CMK (cell line): ENCODE measurements around the gene PHYHD1.

Experiments
- DNase-seq: peaks from one replicate; pipeline ENCODE4 v3.0.0-alpha.2; 2010; ENCODE audit warnings: low read depth

The PHYHD1 gene

DNA sequence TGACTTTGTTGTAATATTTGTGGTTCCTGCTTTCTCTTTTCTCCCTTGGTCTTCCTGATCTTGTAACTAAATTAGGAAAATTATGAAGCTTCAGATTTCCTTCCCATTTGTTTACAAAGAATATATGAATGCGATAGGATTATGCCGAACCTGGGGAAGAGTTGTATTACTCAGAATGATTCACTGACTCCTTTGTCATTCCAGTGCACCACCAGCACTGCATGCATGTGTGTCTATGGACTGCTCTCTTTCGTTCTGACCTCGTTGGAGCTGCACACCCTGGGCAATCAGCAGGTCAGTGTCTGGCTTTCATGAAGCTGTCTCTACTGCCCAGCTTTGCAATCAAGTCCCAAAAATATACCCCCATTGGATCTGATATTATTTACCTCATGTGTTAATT is 52.2 kb downstream of the PHYHD1 start:
- no peak for DNase-seq

DNA sequence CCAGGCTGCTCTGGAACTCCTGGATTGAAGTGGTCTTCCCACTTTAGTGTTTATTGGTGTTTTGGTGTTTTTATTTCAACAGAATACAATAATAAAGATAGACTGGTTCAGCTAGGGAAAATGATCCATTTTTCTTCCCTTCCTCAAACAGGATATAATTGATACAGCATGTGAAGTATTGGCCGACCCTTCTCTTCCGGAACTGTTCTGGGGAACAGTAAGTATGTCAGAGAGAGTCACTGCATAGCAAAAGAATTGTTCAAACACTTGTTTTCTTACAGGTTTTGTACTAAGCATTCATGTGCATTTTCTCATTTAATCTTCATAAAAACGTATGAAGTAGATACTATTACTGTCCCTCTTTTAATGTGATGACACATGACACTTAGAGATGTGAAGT is 58.3 kb downstream of the PHYHD1 start:
- no peak for DNase-seq

DNA sequence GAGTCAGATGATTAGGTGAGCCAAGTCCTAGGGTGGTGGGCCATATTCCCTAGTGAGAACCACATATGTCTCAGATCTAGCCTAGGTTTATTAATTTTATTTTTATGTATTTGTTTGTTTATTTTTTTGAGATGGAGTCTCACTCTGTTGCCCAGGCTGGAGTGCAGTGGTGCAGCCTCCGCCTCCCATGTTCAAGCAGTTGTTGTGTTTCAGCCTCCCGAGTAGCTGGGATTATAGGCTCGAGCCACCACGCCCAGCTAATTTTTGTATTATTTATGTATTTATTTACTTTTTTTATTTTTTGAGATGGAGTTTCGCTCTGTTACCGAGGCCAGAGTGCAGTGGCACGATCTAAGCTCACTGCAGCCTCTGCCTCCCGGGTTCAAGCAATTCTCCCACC is 62.8 kb downstream of the PHYHD1 start:
- DNase-seq: no peak

DNA sequence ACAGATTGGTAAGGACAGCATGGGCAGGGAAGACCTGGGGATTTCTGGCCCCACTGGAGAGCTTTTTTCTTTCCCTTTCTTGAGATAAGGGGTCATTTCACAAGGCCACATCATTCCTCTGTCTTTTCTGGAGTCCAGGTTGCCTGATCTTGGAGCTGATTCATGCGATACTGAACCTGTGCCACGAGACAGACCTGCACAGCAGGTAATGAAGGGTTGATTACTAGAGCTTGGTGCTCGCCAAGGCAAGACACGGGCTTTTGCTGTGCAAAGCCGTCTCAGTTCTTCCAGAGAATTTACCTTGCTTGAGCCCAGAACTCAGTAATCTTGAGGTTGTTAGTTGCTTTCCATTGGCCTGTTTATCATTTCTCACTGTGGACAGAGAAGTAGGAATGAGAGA is 65.9 kb downstream of the PHYHD1 start:
- no peak for DNase-seq

DNA sequence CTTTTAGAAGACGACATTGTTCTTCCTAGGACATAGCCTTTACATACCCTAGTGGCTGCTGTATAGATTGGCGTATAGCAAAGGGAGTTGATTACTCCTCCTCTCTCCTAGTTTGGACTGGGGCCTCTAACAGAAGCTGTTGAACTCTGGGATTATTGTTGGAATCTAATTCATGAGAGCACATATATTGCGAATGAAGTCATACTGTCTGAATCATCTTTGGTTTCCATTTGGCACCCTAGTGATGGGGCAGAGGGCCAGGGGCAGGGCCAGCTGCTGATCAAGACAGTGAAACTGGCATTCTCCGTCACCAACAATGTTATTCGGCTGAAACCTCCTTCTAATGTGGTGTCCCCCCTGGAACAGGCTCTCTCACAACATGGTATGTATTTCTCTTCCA is 67.0 kb downstream of the PHYHD1 start:
- DNase-seq: no peak
